Measurements from ENCODE around the gene TSPAN11.

Gene TSPAN11

DNA sequence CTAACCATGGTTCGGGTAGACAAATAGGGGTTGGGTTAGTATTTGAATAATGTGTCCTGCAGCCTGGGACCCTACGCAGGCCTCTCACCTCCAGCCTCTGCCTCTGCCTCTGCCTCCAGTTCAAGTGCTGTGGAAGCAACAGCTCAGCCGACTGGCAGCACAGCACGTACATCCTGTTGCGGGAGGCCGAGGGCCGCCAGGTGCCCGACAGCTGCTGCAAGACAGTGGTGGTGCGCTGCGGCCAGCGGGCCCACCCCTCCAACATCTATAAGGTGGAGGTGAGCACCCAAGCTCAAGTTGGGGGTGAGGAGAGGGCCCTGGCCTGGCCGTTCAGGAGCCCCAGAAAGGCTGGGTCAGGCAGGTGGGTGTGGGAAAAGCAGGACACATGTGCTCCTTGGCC, 55.9 kb downstream of the TSPAN11 start:
- no peak for DNase-seq

DNA sequence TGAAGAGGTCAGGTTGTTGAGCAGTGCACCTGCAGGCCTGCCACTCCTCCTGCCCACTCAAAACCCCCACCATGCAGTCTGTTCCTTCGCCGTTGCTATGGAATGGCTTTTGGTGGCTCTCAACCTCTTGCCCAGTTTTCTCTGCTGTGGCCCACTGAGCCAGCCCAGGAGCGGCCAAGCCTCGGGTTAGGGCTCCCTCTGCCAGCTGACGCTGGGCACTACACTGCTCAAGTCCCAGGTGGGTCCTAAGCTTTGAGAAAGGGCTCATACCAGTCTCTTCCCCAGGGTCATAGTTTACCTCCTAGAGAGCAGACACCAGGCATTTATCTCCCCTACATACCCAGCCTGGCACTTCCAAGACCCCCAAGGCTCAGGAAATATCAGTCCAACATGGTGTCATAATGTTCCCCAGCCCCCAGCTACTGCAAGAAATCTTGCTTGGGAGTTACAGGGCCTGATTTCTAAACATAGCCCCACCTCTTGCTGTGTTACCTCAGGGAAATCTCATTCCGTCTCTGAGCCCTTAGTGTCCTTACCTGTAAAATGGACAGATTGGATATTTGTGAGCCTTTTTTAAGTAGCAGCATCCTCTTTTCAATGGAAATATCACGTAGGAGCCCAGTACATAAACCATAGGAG, 59.4 kb downstream of the TSPAN11 start:
- no peak for DNase-seq

DNA sequence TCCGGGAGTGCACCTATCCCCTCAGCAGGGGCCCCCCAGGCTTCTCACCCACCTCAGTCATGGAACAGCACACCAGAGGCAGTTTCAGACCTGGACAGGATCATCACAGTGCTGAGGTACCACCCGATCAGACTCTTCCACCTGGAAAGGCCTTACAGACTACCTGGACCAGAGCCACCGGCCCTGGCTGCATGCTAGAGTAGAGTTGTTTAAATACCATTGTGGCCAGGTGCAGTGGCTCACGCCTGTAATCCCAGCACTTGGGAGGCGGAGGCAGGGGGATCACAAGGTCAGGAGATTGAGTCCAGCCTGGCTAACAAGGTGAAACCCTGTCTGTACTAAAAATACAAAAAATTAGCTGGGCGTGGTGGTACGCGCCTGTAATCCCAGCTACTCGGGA, 61.5 kb downstream of the TSPAN11 start:
- DNase-seq, result no peak

DNA sequence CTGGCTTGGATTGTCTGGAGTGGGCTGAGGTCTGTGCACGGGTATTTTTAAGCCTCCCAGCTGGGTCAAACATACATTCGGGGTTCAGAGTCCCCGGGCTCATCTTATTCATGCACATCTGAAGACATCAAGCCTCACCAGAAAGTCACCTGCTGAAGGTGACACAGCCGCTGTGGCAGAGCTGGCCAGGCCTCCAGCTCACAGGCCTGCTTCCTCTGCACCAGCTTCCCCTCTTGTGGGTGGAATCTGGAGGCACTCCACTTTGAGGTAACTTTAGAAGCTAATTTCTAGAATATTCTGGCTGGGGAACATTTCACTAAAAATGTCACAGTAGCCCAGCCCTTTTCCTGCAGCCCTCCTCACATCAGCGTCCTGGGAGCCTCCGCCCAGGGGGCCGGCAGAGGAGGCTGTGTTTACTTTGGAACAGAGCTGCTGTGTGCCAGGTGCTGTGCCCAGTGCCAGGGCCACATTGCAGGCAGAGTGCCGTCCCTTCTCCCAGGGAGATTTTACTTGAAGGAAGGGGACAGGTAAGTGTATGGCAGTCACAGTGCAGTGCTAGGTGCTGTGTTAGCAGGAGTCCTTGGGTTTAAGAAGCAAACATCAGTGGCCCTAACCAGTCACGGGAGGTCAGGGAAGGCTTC, 62.2 kb downstream of the TSPAN11 start:
- no peak for DNase-seq

DNA sequence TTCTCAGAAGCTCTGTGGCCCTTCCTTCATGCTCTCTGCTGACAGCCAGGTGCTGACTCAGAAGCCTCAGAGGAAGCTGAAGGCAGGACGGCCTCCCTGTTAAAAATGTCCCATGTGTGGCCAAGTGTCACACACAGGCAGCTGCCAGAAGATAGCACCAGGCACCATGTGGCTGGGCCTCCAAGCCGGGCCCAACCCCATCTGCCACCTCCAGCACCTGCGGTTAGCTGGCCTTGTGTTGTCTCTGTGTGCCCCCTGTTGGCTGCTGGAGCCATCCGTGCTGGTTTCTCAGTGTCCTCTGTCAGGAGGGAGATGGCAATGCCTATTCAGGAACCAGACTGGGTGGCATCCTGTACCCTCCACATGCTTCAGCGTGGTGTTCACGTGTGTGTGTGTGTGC, 63.2 kb downstream of the TSPAN11 start:
- DNase-seq, result no peak

DNA sequence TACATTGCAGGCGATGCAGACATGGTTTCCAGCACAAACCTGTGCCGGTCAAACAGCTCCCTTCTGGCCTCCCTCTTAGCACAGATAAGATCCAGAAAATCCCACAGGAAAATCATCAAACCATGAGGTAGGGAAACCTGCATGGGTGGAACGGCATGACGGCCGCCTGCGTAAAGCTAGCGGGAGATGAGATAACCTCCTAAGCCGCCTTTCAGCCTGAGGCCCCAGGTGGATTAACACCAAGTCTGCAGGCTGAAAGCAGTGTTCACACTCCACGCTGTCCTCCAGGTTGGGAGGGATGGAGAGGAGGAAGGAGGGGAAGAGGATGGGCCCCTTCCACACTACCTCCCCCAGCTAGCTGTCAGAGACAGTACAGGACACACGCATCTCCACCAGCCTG, 63.8 kb downstream of the TSPAN11 start:
- DNase-seq, result no peak

DNA sequence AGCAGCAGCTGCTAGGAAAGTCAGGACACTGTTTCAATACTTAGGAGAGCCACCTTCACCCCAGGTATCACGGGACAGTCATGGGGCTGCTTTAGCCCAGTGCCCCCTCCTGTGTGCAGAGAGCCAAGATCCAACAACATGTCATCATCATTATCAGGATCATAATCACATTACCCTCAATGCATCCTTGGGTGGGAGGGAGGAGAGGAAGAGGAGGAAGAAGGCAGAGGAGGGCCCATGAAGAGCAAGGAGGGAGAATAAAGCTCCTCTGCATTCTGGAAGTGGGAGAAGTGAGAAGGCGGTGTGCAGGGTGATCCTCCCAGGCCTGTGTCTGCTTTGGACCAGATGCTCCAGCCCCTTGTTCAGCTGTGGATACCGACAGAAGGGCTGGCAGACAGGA, 64.2 kb downstream of the TSPAN11 start:
- no peak for DNase-seq

DNA sequence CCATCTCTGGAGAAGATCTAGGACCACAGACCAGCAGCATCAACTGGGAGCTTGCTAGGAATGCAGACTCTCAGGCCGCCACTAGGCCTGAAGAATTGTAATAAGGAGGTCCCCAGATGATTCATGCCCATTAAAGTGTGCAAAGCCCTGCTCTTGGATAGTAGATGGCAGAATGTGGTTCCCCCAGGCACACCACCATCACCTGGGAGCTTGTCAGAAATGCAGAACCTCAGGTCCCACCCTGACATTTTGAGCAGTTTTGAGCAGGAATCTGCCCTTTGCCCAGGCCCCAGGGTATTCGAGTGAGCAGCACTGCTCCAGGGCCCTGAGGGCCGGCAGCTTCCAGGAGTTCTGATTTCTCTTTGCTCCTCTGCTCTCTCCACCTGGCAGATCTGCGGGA, 64.9 kb downstream of the TSPAN11 start:
- DNase-seq, result no peak

DNA sequence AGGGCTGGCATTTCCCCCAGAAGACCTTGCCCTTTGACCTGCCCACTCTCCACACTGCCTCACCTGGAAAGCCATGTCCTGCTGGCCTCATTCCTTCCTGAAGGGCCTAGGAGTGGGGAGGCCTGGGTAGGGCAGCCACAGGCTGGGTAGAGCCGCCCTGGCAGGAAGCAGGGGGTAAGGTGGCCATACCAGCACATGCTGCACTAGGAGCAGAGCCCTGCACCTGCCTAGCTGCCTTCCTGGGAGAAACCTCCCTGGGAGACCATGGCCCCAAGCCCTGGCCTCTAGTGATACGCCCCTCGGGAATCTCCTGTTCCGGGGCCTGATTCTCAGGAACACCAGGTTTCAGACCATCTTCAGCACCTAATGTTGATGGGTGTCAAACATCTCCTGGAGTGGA, 65.8 kb downstream of the TSPAN11 start:
- DNase-seq, result no peak

DNA sequence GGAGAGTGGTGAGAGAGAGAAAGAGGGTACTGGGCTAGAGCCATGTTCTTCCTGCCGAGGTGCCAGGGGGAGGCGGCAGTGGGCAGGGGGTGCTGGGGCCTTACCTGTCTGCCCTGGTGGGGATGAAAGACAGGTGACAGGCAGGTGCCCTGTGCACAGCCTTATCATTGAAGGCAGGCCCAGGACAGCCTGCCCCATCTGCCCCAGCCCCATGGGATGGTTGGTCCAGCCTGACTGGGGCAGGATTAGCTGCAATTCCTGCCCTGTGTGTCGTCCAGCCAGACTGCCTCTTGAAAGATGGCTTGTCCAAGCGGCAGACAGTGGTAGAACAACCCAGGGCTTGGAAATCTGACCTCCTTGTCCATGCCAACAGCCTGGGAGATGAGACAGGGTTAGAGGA, 67.2 kb downstream of the TSPAN11 start:
- no peak for DNase-seq

DNA sequence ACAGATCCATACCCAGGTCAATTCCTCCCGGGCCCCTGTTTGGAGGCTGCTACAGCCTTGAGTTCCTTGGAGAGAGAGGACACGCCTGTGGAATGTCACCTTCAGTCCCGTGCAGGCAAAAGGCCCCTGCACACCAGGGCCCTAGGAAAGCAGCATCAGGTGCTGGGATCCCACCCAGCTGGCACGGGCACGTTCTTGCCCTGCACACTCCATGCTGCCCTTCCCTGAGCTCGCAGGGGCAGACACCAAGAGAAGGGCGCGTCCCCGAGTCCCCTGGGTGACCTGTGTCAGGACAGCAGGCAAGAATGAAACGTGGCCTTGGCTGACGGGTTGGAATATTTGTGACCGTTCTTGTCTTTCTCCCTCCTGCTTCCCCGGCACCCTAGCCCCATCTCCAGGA, 67.7 kb downstream of the TSPAN11 start:
- DNase-seq, result no peak

DNA sequence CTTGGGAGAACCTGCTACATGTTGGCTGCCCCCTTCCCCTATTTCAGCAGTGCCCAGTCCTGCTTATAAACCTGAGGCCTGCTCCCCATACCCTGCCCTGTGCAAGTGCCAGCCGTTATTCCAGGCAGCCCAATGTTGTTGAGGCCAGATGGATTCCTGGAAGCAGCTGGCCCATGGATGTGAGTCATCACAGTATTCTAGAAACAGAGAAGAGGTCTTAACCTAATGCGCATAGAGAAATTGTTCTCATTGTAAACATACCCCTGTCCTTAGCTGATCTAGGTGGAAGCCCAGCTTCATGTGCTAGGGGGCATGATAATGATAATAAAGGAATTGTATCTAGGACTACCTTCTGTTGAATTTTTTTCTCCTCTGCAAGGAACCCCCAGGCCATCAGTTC, 69.7 kb downstream of the TSPAN11 start:
- DNase-seq, result no peak

DNA sequence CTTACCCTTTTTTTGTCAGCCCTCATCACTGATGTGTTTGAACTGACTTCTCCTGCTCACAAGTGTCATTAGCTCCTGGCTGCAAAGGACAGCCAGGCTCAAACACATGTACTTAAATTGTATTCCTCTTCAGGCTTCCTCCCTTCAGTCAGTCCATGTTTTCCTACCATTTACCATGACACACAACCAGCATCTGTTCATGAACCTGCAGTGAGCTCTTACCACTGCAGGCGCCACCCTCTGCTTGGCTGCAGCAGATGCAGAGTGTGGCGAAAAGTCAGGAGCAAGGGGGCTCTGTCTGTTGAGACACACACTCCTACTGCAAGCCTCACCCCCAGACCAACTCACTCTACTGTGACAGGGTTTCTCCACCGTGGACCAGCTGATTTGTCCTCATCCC, 70.2 kb downstream of the TSPAN11 start:
- DNase-seq, result no peak

DNA sequence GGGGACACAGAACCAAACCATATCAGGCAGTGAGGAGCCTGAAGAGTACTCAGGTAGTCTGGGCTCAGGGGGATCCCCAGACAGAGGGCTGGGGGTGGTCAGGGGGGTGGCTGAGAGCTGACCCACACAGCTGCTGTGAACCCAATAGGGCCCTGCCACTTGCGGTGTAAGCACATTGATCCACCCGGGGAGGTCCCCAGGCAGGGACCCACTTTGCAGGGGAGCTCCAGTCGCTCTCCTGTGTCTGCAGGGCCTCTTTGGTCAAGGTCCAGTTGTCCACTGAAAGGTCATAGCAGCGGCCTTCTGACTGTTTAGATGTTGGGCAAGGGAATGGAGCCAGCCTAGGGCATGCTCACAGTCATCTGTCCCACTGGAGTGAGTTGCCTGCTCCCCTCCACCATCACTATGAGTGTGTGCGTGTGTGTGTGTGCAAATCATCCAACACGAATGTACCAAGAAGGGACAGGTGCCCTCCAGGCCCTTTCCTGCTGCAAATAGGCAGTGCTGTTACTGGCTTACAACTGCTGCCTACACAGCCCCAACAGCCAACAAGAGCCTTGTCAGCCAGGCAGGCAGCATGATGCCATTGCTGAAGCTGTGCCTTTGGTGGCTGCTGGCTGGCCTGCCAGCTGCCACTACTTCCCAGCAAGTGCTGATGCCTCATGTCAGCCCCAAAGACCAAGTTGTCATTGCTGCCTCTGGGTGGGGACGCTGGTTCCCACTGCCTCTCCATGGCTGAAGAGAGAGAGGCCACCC, 71.3 kb downstream of the TSPAN11 start:
- DNase-seq, result no peak

DNA sequence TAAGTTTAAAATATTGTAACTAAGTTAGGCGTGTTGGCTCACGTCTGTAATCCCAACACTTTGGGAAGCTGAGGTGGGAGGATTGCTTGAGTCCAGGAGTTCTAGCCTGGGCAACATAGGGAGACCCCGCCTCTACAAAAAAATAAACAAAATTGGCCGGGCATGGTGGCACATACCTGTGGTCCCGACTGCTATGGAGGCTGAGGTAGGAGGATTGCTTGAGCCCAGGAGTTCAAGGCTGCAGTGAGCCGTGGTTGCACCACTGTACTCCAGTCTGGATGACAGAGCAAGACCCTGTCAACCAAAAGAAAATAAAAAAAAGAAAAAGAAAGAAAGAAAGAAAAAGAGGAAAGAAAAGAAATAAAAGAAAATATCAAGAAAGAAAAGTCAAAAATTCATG, 72.5 kb downstream of the TSPAN11 start:
- DNase-seq, result no peak

DNA sequence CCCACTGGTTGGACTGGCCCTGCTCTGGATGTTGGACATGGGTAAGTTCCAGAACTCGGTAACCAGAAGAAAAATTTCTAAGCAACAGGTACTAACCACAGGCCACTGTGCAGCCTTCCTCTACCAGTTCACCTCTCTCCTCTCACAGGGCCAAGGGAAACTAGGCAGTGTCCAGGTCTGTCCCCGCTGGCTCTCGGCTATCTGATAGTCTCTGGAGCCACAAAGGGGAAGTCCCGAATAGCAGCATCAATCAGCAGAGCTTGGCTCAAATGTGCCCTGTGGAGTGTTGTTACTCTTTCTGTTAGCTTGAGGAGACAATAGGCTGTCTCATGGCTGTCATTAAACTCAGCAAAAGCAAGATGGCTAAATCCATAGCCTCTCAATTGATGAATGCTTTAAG, 73.2 kb downstream of the TSPAN11 start:
- no peak for DNase-seq

DNA sequence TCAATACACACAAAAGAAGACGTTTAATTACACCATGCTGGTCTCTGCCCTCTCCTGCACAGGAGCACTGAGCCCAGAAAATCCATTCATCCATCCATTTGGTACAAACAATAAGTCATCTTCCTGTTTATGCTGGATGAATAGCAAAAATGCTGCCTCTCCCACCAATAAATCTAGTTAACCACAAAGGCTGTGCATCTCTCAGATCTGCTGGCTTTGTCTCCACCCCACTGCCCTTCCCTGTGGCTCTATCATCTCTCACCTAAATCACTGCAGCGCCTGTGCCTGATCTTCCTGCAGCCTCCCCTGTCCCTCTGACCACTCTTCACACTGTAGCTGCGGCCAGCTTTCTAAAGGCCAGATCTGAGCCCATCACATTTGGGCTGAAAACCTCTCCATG, 74.2 kb downstream of the TSPAN11 start:
- DNase-seq, result no peak

DNA sequence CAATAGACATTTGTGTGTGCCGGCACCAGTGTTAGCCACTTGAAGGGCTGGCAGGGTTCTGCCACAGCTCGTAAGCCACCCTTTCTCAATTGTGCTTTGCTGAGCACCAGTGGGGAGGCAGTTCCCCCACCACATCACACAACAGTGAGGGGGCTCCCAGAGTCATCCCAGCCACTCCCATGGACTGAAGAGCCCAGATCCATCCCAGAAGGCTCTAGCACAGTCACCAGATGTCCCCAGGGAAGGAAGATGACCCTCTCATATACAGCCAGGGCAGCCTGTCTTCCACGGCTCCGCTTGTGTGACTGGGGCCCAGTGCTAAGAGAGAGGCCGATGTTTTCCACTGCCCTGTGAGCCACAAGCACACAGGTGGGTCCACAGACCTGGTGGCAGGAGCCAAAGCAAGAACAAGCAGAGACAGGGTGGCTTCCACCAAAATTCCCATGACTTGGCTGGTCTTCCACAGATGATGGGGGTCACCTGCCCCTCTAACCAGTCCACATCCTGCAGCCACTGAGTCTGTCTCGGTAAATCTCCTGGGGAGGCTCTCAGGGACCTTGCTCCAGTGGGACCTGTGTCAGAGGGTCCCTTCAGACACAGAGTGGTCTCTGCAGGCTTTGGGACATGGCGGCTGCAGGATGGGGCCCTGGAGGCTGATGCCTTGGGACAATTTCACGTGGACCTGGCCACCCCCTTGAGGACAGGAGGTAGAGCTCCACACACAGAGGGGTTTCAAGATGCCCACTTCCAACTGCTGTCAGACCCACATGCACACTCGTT, 75.2 kb downstream of the TSPAN11 start:
- no peak for DNase-seq

DNA sequence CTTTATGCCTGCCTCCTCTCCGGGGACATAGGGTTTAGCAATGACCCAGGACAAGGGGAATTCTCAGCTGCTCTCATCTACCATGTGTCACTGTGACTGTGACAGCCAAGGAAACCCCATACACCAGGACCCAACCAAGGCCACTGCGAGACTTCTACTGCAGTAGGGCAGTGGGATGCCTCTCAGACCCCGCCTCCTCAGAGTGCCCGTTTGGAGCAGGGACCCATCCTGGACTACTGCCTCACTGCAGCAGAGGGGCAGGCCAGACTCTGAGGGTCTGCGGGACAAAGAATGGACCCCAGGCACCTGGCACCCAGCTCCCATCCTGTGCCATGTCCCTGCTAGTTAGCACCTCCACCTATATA, 75.8 kb downstream of the TSPAN11 start:
- no peak for DNase-seq

DNA sequence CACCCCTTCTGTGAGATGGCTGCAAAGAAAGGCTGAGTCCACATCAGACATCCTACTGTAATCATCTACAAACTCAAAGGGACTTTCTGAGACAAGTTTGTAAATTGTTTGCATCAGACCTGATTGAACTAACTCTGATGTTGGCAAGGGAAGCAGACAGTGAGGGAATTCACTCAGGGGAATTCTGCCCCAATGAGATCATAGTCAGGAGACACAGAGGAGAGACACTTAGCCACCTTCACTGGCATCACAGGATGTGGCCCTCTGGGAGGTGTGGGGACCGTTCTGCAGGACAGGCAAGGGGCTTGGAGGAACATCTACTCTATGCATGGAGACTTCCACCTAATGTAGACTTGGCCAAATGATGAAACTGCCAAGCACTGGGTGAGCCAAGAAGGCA, 76.5 kb downstream of the TSPAN11 start:
- DNase-seq, result no peak

DNA sequence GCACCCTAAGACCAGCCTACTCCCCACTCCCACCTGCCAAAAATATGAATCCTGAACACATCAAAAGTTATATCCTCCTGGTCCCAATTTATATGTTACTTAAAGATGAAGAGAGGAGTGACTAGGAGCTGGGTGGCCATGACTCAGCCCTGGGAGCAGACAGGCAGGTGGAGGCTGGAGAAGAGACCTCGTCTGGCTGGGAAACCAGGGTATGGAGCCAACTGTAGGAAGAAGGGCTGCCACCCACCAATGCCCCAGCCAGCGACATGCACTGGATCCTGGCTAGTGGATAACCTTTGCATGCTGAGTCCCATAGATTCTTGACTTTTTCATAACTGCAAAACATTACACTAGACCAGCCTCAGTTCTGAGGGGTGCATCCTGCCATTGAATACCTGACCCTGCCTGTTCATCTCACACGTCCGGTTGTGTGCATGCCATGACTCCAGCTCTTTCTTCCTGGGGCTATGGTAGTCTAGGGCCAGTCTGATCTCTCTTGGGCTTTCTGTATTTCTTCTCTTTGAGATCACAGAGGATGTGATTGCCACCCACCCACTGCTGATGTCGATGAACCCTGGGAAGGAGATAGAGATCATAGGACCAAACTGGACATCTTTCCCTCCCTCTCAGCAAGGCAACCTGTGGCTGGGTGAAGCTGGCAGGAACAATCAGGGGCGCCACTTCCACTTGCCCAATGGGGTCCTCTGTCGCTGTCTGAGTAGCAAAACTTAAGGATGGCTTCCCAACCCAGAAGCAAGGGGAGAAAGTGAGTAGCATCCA, 77.5 kb downstream of the TSPAN11 start:
- DNase-seq, result no peak

DNA sequence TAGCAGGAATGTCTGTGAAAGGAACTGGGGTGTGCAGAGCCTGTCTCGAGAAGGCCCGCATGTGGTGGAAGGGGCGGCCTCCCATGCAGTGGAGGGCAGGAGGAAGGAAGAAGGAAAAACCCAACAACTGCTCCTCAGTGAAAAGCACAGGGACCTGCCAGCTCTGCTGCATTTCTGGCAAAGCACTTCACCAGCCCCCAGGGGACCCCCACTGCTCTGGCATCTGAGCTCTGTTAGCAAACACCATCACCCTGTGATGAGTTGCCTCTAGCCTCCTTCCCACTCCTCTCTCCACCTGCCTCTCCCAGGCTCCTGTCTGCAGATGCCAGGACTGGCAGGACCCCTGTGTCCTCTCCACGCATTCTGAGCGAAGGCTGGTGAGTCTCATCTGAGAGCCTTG, 78.1 kb downstream of the TSPAN11 start:
- no peak for DNase-seq
